ENCODE results near the gene SSTR4. TPM values are rescaled to one million over a fixed set of nuclear protein-coding genes. Genes with fewer than 3 reads are reported as not detected.
A peak's percentile ranks its signal among the peaks of the same experiment; 100 is the strongest.

SSTR4 gene
- total RNA-seq, 1 experiment from 2014 or later = not detected

DNA sequence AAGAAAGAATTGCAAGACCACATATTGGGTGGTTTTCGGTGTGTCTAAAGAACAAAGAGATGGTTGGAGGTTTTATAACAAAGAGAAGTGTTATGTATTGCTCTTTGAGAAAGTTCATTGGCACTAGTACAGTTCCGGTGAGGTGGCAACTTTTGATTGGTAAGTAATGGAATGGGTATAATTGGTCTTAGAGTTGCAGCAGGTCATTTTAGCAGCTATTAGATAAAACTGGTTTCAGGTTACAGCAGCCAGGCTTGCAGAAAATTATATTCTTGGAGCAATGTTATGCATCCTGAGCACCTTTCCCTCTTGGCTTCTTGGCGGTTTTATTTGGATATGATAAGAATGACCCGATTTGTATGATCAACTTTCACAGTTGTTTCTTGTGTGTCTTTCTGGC lies 12.3 kb upstream of the SSTR4 start (continued):
- TF ChIP-seq ZNF317 (CRISPR knock-in tag; IDR thresholded peaks at IDR 0.05; ENCODE audit: borderline replicate concordance, low read depth) (no peak), NFE2L1 (CRISPR knock-in tag; IDR thresholded peaks at IDR 0.05) (no peak), SMAD3 (CRISPR knock-in tag; IDR thresholded peaks at IDR 0.05; ENCODE audit: borderline replicate concordance) (no peak), PRRX2 (CRISPR knock-in tag; IDR thresholded peaks at IDR 0.05) (no peak), ZNF425 (CRISPR knock-in tag; conservative IDR thresholded peaks at IDR 0.05) (no peak), ZNF512 (CRISPR knock-in tag; IDR thresholded peaks at IDR 0.05; ENCODE audit: borderline replicate concordance) (no peak), NR1H2 (CRISPR knock-in tag; IDR thresholded peaks at IDR 0.05) (no peak), ZNF416 (CRISPR knock-in tag; IDR thresholded peaks at IDR 0.05) (no peak), OVOL2 (CRISPR knock-in tag; IDR thresholded peaks at IDR 0.05; ENCODE audit: borderline replicate concordance) (no peak), FOXK1 (CRISPR knock-in tag; IDR thresholded peaks at IDR 0.05) (no peak)
- TF ChIP-seq, protein P1, sequence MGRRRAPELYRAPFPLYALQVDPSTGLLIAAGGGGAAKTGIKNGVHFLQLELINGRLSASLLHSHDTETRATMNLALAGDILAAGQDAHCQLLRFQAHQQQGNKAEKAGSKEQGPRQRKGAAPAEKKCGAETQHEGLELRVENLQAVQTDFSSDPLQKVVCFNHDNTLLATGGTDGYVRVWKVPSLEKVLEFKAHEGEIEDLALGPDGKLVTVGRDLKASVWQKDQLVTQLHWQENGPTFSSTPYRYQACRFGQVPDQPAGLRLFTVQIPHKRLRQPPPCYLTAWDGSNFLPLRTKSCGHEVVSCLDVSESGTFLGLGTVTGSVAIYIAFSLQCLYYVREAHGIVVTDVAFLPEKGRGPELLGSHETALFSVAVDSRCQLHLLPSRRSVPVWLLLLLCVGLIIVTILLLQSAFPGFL (CRISPR knock-in tag; IDR thresholded peaks at IDR 0.05; ENCODE audit: borderline replicate concordance) = no peak

GRCh38 chr20:23023621-23024177 lies 11.4 kb upstream of the SSTR4 start:
- Mint-ChIP-seq H3K27ac (no peak overlapping the region), H3K36me3 (no peaks in the 10 kb centered on the region), H3K9me3 (no peaks in the 10 kb centered on the region), H3K4me3 (no peak overlapping the region), H3K4me1 (peaks cover 15% of the 10 kb centered on the region), H3K27me3 (ENCODE audit: low read depth) (no peaks in the 10 kb centered on the region)
- TF ChIP-seq MYBL2 (CRISPR knock-in tag; IDR thresholded peaks at IDR 0.05) = no peak
- TF ChIP-seq CREM (CRISPR knock-in tag; IDR thresholded peaks at IDR 0.05) = no peak
- no peak for TF ChIP-seq SMAD3 (CRISPR knock-in tag; IDR thresholded peaks at IDR 0.05; ENCODE audit: borderline replicate concordance)
- no peak for TF ChIP-seq ZNF425 (CRISPR knock-in tag; conservative IDR thresholded peaks at IDR 0.05)
- no peak for TF ChIP-seq NR2C2 (CRISPR knock-in tag; IDR thresholded peaks at IDR 0.05)
- no peak for TF ChIP-seq SOX15 (CRISPR knock-in tag; IDR thresholded peaks at IDR 0.05)
- no peak for TF ChIP-seq ETV6 (CRISPR knock-in tag; IDR thresholded peaks at IDR 0.05)
- TF ChIP-seq, protein P2, sequence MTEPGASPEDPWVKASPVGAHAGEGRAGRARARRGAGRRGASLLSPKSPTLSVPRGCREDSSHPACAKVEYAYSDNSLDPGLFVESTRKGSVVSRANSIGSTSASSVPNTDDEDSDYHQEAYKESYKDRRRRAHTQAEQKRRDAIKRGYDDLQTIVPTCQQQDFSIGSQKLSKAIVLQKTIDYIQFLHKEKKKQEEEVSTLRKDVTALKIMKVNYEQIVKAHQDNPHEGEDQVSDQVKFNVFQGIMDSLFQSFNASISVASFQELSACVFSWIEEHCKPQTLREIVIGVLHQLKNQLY (CRISPR knock-in tag; IDR thresholded peaks at IDR 0.05) = no peak
- TF ChIP-seq ESRRA (CRISPR knock-in tag; IDR thresholded peaks at IDR 0.05; ENCODE audit: borderline replicate concordance) = no peak
- no peak for TF ChIP-seq ARID4B (CRISPR knock-in tag; IDR thresholded peaks at IDR 0.05; ENCODE audit: borderline replicate concordance)
- no peak for TF ChIP-seq JUN (CRISPR knock-in tag; IDR thresholded peaks at IDR 0.05)
- TF ChIP-seq CREB1 (CRISPR knock-in tag; IDR thresholded peaks at IDR 0.05) = no peak
- no peak for TF ChIP-seq ZNF232 (CRISPR knock-in tag; IDR thresholded peaks at IDR 0.05)
- TF ChIP-seq RORB (CRISPR knock-in tag; IDR thresholded peaks at IDR 0.05) = no peak
- TF ChIP-seq ZNF219 (CRISPR knock-in tag; IDR thresholded peaks at IDR 0.05; ENCODE audit: borderline replicate concordance) = no peak
- CTCF ChIA-PET = interaction anchor here (1.2 to 1.4 kb wide), 2 partner anchors 177 to 211 kb away, joined by 4 to 5 read pairs; no protein-coding TSS in a partner anchor
- ATAC-seq (peak; percentile 78), DNase-seq (ENCODE audit: low spot score) (peak; percentile 51)
- POLR2A ChIA-PET = interaction anchor here (0.9 kb wide), 1 partner anchor 142 kb away, joined by 3 read pairs; no protein-coding TSS in a partner anchor

Data from WTC11 (cell line).